ENCODE measurements around the gene YY1AP1.
A peak's percentile ranks its signal among the peaks of the same experiment; 100 is the strongest.
"Not testable (repeated sequence)": the region's sequence is repeated elsewhere in the genome, so short reads cannot be mapped to it uniquely, and the experiment has no call there.

Gene YY1AP1

GRCh38 chr1:155694167-155694566 lies 5.6 kb upstream of the YY1AP1 start:
- no peak overlapping the region for H3K4me3 ChIP-seq (ENCODE audit: low read depth, low read length)
- H3K9ac ChIP-seq (ENCODE audit: low read depth, low read length): no peak overlapping the region
- no peaks in the 10 kb centered on the region for H3K36me3 ChIP-seq (ENCODE audit: control insufficient read depth, insufficient read depth, low read length)
- H3K4me1 ChIP-seq (ENCODE audit: control insufficient read depth, insufficient read depth, low read length): peaks cover 4% of the 10 kb centered on the region
- H3K27me3 ChIP-seq (ENCODE audit: control insufficient read depth, insufficient read depth, low read length): no peaks in the 10 kb centered on the region
- peaks cover 4% of the 10 kb centered on the region for H3K9me3 ChIP-seq (ENCODE audit: control insufficient read depth, insufficient read depth, low read length)

- no peaks in the 10 kb centered on the region for H3K27me3 ChIP-seq (ENCODE audit: control insufficient read depth, insufficient read depth, low read length)
- no peak overlapping the region for H3K9ac ChIP-seq (ENCODE audit: low read depth, low read length)
- peaks cover 4% of the 10 kb centered on the region for H3K9me3 ChIP-seq (ENCODE audit: control insufficient read depth, insufficient read depth, low read length)
- peaks cover 4% of the 10 kb centered on the region for H3K4me1 ChIP-seq (ENCODE audit: control insufficient read depth, insufficient read depth, low read length)
- H3K4me3 ChIP-seq (ENCODE audit: low read depth, low read length): no peak overlapping the region
- no peaks in the 10 kb centered on the region for H3K36me3 ChIP-seq (ENCODE audit: control insufficient read depth, insufficient read depth, low read length)
Observed at GRCh38 chr1:155691992-155692528, 3.5 kb upstream of the YY1AP1 start.

GRCh38 chr1:155689081-155689607 lies 570 bp upstream of the YY1AP1 start, which contains the start of gene DAP3:
DAP3 (plus strand) TSS chr1:155689091; CDS start chr1:155709780, 20,689 bp downstream.
- H3K4me1 ChIP-seq (ENCODE audit: control insufficient read depth, insufficient read depth, low read length): not testable (repeated sequence)

GRCh38 chr1:155687705-155688323 lies 760 bp downstream of the YY1AP1 start:
- Histone ChIP-seq H3K4me3 (ENCODE audit: low read depth, low read length) (peak overlapping the region; percentile 99), H3K9ac (ENCODE audit: low read depth, low read length) (peak overlapping the region; percentile 97)
- not testable (repeated sequence) for H3K36me3 ChIP-seq (ENCODE audit: control insufficient read depth, insufficient read depth, low read length); H3K4me1 ChIP-seq (ENCODE audit: control insufficient read depth, insufficient read depth, low read length); H3K27me3 ChIP-seq (ENCODE audit: control insufficient read depth, insufficient read depth, low read length); H3K9me3 ChIP-seq (ENCODE audit: control insufficient read depth, insufficient read depth, low read length)

More at GRCh38 chr1:155689081-155689607, 570 bp upstream of the YY1AP1 start, which contains the start of gene DAP3:
- Histone ChIP-seq H3K9ac (ENCODE audit: low read depth, low read length) (peak within 1 kb of the TSS; percentile 97), H3K4me3 (ENCODE audit: low read depth, low read length) (peak within 1 kb of the TSS; percentile 99)
- H3K9me3 ChIP-seq (ENCODE audit: control insufficient read depth, insufficient read depth, low read length); H3K27me3 ChIP-seq (ENCODE audit: control insufficient read depth, insufficient read depth, low read length); H3K36me3 ChIP-seq (ENCODE audit: control insufficient read depth, insufficient read depth, low read length): not testable (repeated sequence)

DNA sequence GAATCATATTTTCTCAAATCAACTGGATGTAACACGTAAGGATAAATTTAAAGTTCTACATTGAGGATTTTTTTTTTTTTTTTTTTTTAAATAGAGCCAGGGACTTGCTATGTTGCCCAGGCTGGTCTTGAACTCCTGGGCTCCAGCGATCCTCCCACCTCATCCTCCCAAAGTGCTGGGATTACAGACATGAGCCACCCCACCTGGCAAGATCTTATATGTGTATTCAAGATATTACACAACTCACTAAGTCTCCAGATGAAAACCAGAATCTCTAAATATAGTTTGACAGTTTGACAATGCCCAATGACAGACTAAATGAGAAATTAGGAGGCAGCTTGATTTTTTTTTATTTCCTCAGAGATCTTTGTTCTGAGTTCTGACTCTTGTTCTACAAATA lies 6.8 kb downstream of the YY1AP1 start:
- no peak overlapping the region for H3K4me3 ChIP-seq (ENCODE audit: low read depth, low read length)
- H3K9me3 ChIP-seq (ENCODE audit: control insufficient read depth, insufficient read depth, low read length): no peaks in the 10 kb centered on the region
- H3K27me3 ChIP-seq (ENCODE audit: control insufficient read depth, insufficient read depth, low read length): no peaks in the 10 kb centered on the region
- peaks cover 15% of the 10 kb centered on the region for H3K36me3 ChIP-seq (ENCODE audit: control insufficient read depth, insufficient read depth, low read length)
- no peak overlapping the region for H3K9ac ChIP-seq (ENCODE audit: low read depth, low read length)
- peaks cover 2% of the 10 kb centered on the region for H3K4me1 ChIP-seq (ENCODE audit: control insufficient read depth, insufficient read depth, low read length)

GRCh38 chr1:155680531-155680930 lies 8.0 kb downstream of the YY1AP1 start:
- H3K9me3 ChIP-seq (ENCODE audit: control insufficient read depth, insufficient read depth, low read length): no peaks in the 10 kb centered on the region
- H3K9ac ChIP-seq (ENCODE audit: low read depth, low read length): no peak overlapping the region
- H3K4me3 ChIP-seq (ENCODE audit: low read depth, low read length): no peak overlapping the region
- H3K4me1 ChIP-seq (ENCODE audit: control insufficient read depth, insufficient read depth, low read length): no peaks in the 10 kb centered on the region
- peaks cover 21% of the 10 kb centered on the region for H3K36me3 ChIP-seq (ENCODE audit: control insufficient read depth, insufficient read depth, low read length)
- H3K27me3 ChIP-seq (ENCODE audit: control insufficient read depth, insufficient read depth, low read length): no peaks in the 10 kb centered on the region

DNA sequence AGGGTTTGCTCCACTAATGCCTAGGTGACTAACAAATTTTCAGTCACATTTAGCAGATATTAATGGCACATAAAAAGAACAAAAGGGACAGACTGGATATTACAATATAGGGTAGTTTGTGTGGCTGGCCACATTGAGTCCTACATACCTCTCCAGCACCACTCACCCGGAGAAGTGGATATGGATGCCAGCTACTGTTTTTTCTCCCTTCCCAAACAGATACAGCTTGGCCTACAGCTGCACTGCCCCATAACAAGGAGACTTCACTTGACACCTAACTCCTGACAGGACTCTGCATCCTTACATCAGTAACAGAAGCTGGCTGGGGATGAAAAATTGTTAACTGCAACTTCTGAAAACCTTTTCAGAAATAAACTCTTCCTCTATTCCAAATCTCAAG lies 9.6 kb downstream of the YY1AP1 start:
- not testable (repeated sequence) for H3K9ac ChIP-seq (ENCODE audit: low read depth, low read length); H3K4me3 ChIP-seq (ENCODE audit: low read depth, low read length); H3K4me1 ChIP-seq (ENCODE audit: control insufficient read depth, insufficient read depth, low read length); H3K9me3 ChIP-seq (ENCODE audit: control insufficient read depth, insufficient read depth, low read length); H3K27me3 ChIP-seq (ENCODE audit: control insufficient read depth, insufficient read depth, low read length)
- peaks cover 21% of the 10 kb centered on the region for H3K36me3 ChIP-seq (ENCODE audit: control insufficient read depth, insufficient read depth, low read length)

DNA sequence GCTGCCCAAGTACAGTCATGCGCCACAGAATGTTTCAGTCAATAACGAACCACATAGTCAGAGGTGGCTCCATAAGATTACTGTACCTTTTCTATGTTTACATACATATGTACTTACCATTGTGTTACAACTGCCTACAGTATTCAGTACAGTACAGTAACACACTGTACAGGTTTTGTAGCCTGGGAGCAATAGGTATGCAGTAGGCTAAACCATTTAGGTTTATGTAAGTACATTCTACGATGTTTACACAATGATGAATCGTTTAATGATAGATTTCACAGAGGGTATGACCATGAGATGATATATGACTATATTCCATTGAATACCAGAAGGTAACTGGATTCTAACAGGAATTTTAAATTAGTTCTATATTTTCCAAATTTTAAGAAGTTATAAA lies 10.5 kb downstream of the YY1AP1 start:
- Histone ChIP-seq H3K36me3 (ENCODE audit: control insufficient read depth, insufficient read depth, low read length) (peaks cover 18% of the 10 kb centered on the region), H3K27me3 (ENCODE audit: control insufficient read depth, insufficient read depth, low read length) (no peaks in the 10 kb centered on the region), H3K9me3 (ENCODE audit: control insufficient read depth, insufficient read depth, low read length) (no peaks in the 10 kb centered on the region), H3K4me3 (ENCODE audit: low read depth, low read length) (no peak overlapping the region), H3K4me1 (ENCODE audit: control insufficient read depth, insufficient read depth, low read length) (no peaks in the 10 kb centered on the region), H3K9ac (ENCODE audit: low read depth, low read length) (no peak overlapping the region)

GRCh38 chr1:155673003-155673402 lies 15.6 kb downstream of the YY1AP1 start:
- H3K4me1 ChIP-seq (ENCODE audit: control insufficient read depth, insufficient read depth, low read length): no peaks in the 10 kb centered on the region
- peaks cover 25% of the 10 kb centered on the region for H3K36me3 ChIP-seq (ENCODE audit: control insufficient read depth, insufficient read depth, low read length)
- no peak overlapping the region for H3K4me3 ChIP-seq (ENCODE audit: low read depth, low read length)
- H3K9me3 ChIP-seq (ENCODE audit: control insufficient read depth, insufficient read depth, low read length): no peaks in the 10 kb centered on the region
- no peak overlapping the region for H3K9ac ChIP-seq (ENCODE audit: low read depth, low read length)
- H3K27me3 ChIP-seq (ENCODE audit: control insufficient read depth, insufficient read depth, low read length): no peaks in the 10 kb centered on the region

GRCh38 chr1:155671750-155672149 lies 16.8 kb downstream of the YY1AP1 start:
- Histone ChIP-seq H3K9me3 (ENCODE audit: control insufficient read depth, insufficient read depth, low read length) (no peaks in the 10 kb centered on the region), H3K27me3 (ENCODE audit: control insufficient read depth, insufficient read depth, low read length) (no peaks in the 10 kb centered on the region), H3K9ac (ENCODE audit: low read depth, low read length) (no peak overlapping the region), H3K4me1 (ENCODE audit: control insufficient read depth, insufficient read depth, low read length) (no peaks in the 10 kb centered on the region), H3K4me3 (ENCODE audit: low read depth, low read length) (no peak overlapping the region), H3K36me3 (ENCODE audit: control insufficient read depth, insufficient read depth, low read length) (peaks cover 29% of the 10 kb centered on the region)

GRCh38 chr1:155669233-155670162 lies 19.1 kb downstream of the YY1AP1 start:
- peaks cover 29% of the 10 kb centered on the region for H3K36me3 ChIP-seq (ENCODE audit: control insufficient read depth, insufficient read depth, low read length)
- H3K4me3 ChIP-seq (ENCODE audit: low read depth, low read length): no peak overlapping the region
- H3K4me1 ChIP-seq (ENCODE audit: control insufficient read depth, insufficient read depth, low read length): no peaks in the 10 kb centered on the region
- no peak overlapping the region for H3K9ac ChIP-seq (ENCODE audit: low read depth, low read length)
- no peaks in the 10 kb centered on the region for H3K27me3 ChIP-seq (ENCODE audit: control insufficient read depth, insufficient read depth, low read length)
- no peaks in the 10 kb centered on the region for H3K9me3 ChIP-seq (ENCODE audit: control insufficient read depth, insufficient read depth, low read length)

All from iPS-15b (cell line).